Common myeloid progenitor, CD34-positive (primary cell): ENCODE measurements around the gene EIF1.

Source experiments
- CTCF ChIA-PET: fragments of 350-600 bp; sonication (Branson Sonifier 250); formaldehyde crosslinking; loops from one replicate; lab custom pipeline; 2021; ENCODE audit warnings: antibody characterized with exemption; lab: Charles Lee
- POLR2A ChIA-PET: fragments of 350-600 bp; sonication (Branson Sonifier 250); formaldehyde crosslinking; loops from one replicate; lab custom pipeline; 2021; ENCODE audit warnings: antibody characterized with exemption; lab: Charles Lee
- DNase-seq, 3 donors: peaks; one replicate each; pipeline versions ENCODE4 v3.0.0 to v3.0.0-alpha.2; 2013
- H3K27ac ChIP-seq, 2 experiments: 1 replicate in 1 of 2; 2 replicates in 1 of 2; pipeline ENCODE4 v1.7.0; 2013; ENCODE audit warnings: inconsistent platforms in 2 of 2, low read length in 2 of 2, mild to moderate bottlenecking in 2 of 2, low read depth in 1 of 2, moderate library complexity in 1 of 2; ENCODE audit not compliant: severe bottlenecking in 2 of 2, insufficient read depth in 1 of 2, poor library complexity in 1 of 2
- H3K27me3 ChIP-seq, 5 experiments: replicated peaks in 2 of 5; 1 replicate in 3 of 5; 2 replicates in 2 of 5; pipeline versions ENCODE4 v1.6.1 to v1.7.0; 2013; ENCODE audit warnings: low read length in 4 of 5, mild to moderate bottlenecking in 2 of 5, moderate library complexity in 2 of 5, inconsistent platforms in 1 of 5; ENCODE audit not compliant: insufficient read depth in 5 of 5, control insufficient read depth in 4 of 5
- H3K36me3 ChIP-seq, 4 experiments: 1 replicate in 2 of 4; 2 replicates in 2 of 4; pipeline versions ENCODE4 v1.6.1 to v1.7.0; 2013; ENCODE audit warnings: low read length in 3 of 4, control low read depth in 1 of 4, mild to moderate bottlenecking in 1 of 4; ENCODE audit not compliant: control insufficient read depth in 4 of 4, insufficient read depth in 4 of 4
- H3K4me1 ChIP-seq, 4 experiments: 1 replicate in 3 of 4; 2 replicates in 1 of 4; pipeline versions ENCODE4 v1.6.1 to v1.7.1; 2013; ENCODE audit warnings: low read length in 3 of 4, mild to moderate bottlenecking in 3 of 4, control low read depth in 1 of 4, inconsistent platforms in 1 of 4, moderate library complexity in 1 of 4; ENCODE audit not compliant: control insufficient read depth in 4 of 4, insufficient read depth in 4 of 4; ENCODE audit errors: control extremely low read depth in 1 of 4
- H3K4me3 ChIP-seq, 7 experiments: 1 replicate in 4 of 7; 2 replicates in 3 of 7; pipeline versions ENCODE4 v1.5.1 to v1.7.0; 2013; ENCODE audit warnings: mild to moderate bottlenecking in 7 of 7, low read length in 6 of 7, moderate library complexity in 6 of 7, inconsistent platforms in 2 of 7, low read depth in 2 of 7, control low read depth in 1 of 7; ENCODE audit not compliant: insufficient read depth in 4 of 7, control insufficient read depth in 1 of 7; ENCODE audit errors: extremely low read depth in 1 of 7
- H3K9me3 ChIP-seq, 5 experiments: 1 replicate in 4 of 5; 2 replicates in 1 of 5; pipeline versions ENCODE4 v1.6.1 to v1.7.1; 2013; ENCODE audit warnings: low read length in 4 of 5, mild to moderate bottlenecking in 2 of 5, inconsistent platforms in 1 of 5, low read depth in 1 of 5, moderate library complexity in 1 of 5; ENCODE audit not compliant: control insufficient read depth in 4 of 5, insufficient read depth in 2 of 5; ENCODE audit errors: control extremely low read depth in 1 of 5
- WGBS: methylation state at CpG from one replicate; pipeline ENCODE4 v1.1.5; 2013; ENCODE audit not compliant: insufficient coverage; 5-methylcytosine and 5-hydroxymethylcytosine counted together

The EIF1 gene

GRCh38 chr17:41663451-41664171, 25.1 kb upstream of the EIF1 start:
- ChIA-PET CTCF (interaction anchor here (0.6 to 12.2 kb wide), 24 partner anchors 13 to 861 kb away, joined by 3 to 239 read pairs (median 4); partner anchors contain the start of gene KRT20), POLR2A (no interaction called here)
- no peaks in the 10 kb centered on the region for H3K27me3 ChIP-seq
- H3K4me1 ChIP-seq = peaks cover 0 to 38% (median 30%) of the 10 kb centered on the region in 4 experiments
- no peak overlapping the region for H3K27ac ChIP-seq
- no peaks in the 10 kb centered on the region for H3K9me3 ChIP-seq
- DNase-seq = no peak
- no peak overlapping the region for H3K4me3 ChIP-seq
- H3K36me3 ChIP-seq = no peaks in the 10 kb centered on the region
- WGBS = 90% methylated on average over 8 of the region's 8 CpGs

- no peak for DNase-seq
- no peak overlapping the region for H3K27ac ChIP-seq
- no peak overlapping the region for H3K4me3 ChIP-seq
- H3K36me3 ChIP-seq = no peaks in the 10 kb centered on the region
- no CpG with 5 or more reads among the region's 2 CpGs for WGBS
- H3K9me3 ChIP-seq = no peaks in the 10 kb centered on the region
- no peaks in the 10 kb centered on the region for H3K27me3 ChIP-seq
- ChIA-PET POLR2A (no interaction called here), CTCF (interaction anchor here (0.6 to 12.2 kb wide), 13 partner anchors 13 to 857 kb away, joined by 3 to 239 read pairs (median 7); partner anchors contain the start of gene KRT20)
- H3K4me1 ChIP-seq = peaks cover 0 to 35% (median 30%) of the 10 kb centered on the region in 4 experiments
Measured at GRCh38 chr17:41664172-41664457, 24.6 kb upstream of the EIF1 start.

DNA sequence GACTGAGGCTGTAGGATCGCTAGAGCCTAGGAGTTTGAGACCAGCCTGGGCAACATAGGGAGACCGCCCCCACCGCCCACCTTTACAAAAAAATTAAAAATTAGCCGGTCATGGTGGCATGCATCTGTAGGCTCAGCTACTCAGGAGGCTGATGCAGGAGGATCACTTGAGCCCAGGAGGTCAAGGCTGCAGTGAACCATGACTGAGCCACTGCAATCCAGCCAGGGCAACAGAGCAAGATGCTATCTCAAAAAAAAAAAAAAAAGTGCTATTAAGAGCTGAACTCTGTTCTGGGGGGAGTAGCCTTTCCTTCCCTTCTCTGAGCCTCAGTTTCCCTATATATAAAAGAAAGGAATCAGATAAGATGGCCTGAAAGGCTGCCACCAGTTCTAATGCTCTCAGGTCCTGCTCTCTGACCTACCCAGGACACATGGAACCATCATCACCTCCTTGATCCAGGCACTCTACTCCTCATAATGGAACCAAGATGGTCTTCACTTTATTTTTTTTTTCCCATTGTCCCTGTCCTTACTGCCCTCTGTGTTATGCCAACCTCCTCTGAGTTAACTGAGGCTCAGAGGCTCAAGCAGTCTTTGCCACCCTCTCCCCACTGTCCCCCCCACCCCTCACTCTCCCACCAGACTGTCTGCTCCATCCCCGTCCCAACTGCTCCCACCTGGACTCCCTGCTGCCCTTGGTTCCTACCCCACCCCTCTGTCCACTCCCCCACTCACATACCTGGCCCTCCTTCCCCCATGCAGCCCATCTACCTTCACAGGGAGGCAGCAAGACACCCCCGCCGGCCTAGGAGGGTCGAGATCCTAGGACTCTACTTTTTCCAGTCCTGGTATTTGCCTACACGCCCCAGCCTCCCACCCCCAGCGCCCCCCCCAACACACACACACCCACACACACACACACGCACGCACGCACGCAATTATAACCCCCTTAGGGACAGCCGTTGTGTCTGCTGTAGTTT, 23.8 kb upstream of the EIF1 start:
- Histone ChIP-seq H3K27ac (no peak overlapping the region), H3K4me1 (peaks cover 0 to 37% (median 30%) of the 10 kb centered on the region in 4 experiments), H3K4me3 (peak overlapping the region in 4 of 7 experiments; percentile 35 to 80 (median 67)), H3K36me3 (no peaks in the 10 kb centered on the region), H3K9me3 (no peaks in the 10 kb centered on the region), H3K27me3 (no peaks in the 10 kb centered on the region)
- CTCF ChIA-PET = interaction anchor here (0.7 to 12.2 kb wide), 16 partner anchors 13 to 857 kb away, joined by 3 to 239 read pairs (median 4); partner anchors contain the start of gene EIF1
- DNase-seq = no peak
- 75% methylated on average over 4 of the region's 15 CpGs for WGBS
- POLR2A ChIA-PET = interaction anchor here (1.2 to 5.0 kb wide), 2 partner anchors 16 to 24 kb away, joined by 4 to 30 read pairs; partner anchors contain the start of gene EIF1

DNA sequence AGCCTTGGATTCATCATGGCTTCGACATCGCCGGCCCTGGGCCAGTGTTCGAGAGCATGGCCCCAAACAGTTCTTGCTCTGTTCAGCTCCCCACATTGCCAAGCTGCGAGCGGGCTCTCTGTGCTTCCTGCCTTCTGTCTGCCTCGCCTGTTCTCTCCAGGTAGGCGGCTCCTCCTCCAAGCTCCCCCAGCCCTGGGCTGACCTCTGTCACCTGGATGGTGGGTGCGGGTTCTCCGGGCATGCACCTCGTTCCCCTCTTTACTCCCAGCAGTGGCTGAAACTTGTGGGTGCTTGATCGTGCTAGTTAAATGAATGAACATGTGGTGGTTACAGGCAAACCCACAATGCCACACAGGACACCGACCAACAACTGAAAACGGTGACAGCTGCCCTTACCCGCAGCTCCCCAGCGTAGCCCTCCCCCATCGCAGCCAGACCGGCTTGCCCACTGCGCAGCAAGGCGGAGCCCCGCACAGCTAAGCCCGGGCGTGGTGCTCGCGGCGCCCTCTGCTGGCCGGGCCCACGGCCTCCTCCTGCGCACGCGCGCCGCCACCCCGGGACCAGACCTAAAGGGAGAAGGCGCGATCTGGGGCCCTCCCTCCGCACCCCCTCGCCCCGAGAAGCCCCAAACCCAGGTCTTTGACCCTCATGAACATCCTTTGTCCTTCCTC, 23.0 kb upstream of the EIF1 start:
- H3K4me1 ChIP-seq = peaks cover 0 to 37% (median 30%) of the 10 kb centered on the region in 4 experiments
- H3K27ac ChIP-seq = peak overlapping the region; percentile 50 to 78
- 5% methylated on average over 12 of the region's 39 CpGs for WGBS
- ChIA-PET CTCF (interaction anchor here (0.7 to 12.2 kb wide), 12 partner anchors 10 to 858 kb away, joined by 3 to 239 read pairs (median 4); partner anchors contain the start of gene EIF1), POLR2A (interaction anchor here (0.5 to 5.0 kb wide), 3 partner anchors 17 to 1521 kb away, joined by 4 to 30 read pairs (median 4); partner anchors contain the start of gene EIF1)
- no peaks in the 10 kb centered on the region for H3K27me3 ChIP-seq
- no peaks in the 10 kb centered on the region for H3K36me3 ChIP-seq
- peak; percentile 85 to 89 (median 88) for DNase-seq
- H3K9me3 ChIP-seq = no peaks in the 10 kb centered on the region
- peak overlapping the region in 6 of 7 experiments; percentile 35 to 80 (median 60) for H3K4me3 ChIP-seq

- H3K4me1 ChIP-seq = peaks cover 0 to 37% (median 30%) of the 10 kb centered on the region in 4 experiments
- no peaks in the 10 kb centered on the region for H3K36me3 ChIP-seq
- no peaks in the 10 kb centered on the region for H3K27me3 ChIP-seq
- CTCF ChIA-PET = interaction anchor here (0.7 to 12.2 kb wide), 9 partner anchors 9 to 859 kb away, joined by 3 to 239 read pairs (median 11); no protein-coding TSS in a partner anchor
- peak; percentile 60 to 84 (median 83) for DNase-seq
- POLR2A ChIA-PET = interaction anchor here (0.5 to 5.0 kb wide), 3 partner anchors 18 to 1522 kb away, joined by 4 to 30 read pairs (median 4); partner anchors contain the start of gene EIF1
- H3K9me3 ChIP-seq = no peaks in the 10 kb centered on the region
- peak overlapping the region in 6 of 7 experiments; percentile 35 to 80 (median 60) for H3K4me3 ChIP-seq
- WGBS = 0% methylated on average over 5 of the region's 11 CpGs
- peak overlapping the region; percentile 50 to 78 for H3K27ac ChIP-seq
Measured at GRCh38 chr17:41666237-41666641, 22.4 kb upstream of the EIF1 start.

DNA sequence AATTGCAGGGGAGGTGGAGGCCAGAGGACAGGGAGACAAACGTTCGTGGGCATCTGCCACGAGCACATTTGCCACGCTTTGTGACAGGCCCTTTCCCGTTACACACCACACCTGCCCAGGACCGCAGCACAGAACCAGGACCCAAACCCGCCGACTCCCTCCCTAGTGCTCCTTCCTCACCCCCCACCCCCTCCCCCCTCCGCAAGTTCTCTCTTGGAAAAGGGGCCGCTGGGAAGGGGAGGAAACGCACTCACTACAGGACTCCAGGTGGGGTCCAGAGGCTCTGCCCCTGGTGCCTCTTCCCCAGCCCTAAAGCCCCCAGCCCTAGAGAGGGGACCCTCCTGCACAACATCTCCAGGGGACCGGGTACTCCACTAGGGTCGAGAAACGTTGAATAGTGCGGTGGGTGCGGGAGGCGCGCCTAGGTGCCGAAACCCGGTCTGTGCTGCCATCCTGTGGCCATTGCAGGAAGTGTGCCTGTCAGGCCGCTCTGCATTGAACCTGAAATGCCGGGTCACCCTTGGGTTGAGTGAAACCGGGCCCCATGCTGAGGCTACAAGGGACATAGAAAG, 21.9 kb upstream of the EIF1 start:
- peak; percentile 76 to 87 (median 85) for DNase-seq
- Histone ChIP-seq H3K27me3 (no peaks in the 10 kb centered on the region), H3K27ac (peak overlapping the region in 1 of 2 experiments; percentile 43), H3K9me3 (no peaks in the 10 kb centered on the region), H3K4me1 (peaks cover 0 to 37% (median 30%) of the 10 kb centered on the region in 4 experiments), H3K4me3 (peak overlapping the region in 6 of 7 experiments; percentile 46 to 80 (median 60)), H3K36me3 (no peaks in the 10 kb centered on the region)
- WGBS = 0% methylated on average over 14 of the region's 23 CpGs
- CTCF ChIA-PET = interaction anchor here (0.9 to 12.2 kb wide), 11 partner anchors 9 to 808 kb away, joined by 4 to 239 read pairs (median 13); partner anchors contain the start of gene EIF1
- POLR2A ChIA-PET = interaction anchor here (0.7 to 5.0 kb wide), 2 partner anchors 12 to 22 kb away, joined by 3 to 30 read pairs; partner anchors contain the start of gene EIF1
